Activated naive CD8-positive, alpha-beta T cell treated with anti-CD3 and anti-CD28 coated beads, Interleukin-2, amount 10 ng/mL, durations not matched to agents 7 days and 5 days (primary cell): ENCODE results near the gene PARD3. TPM values are rescaled to one million over a fixed set of nuclear protein-coding genes. Genes with fewer than 3 reads are reported as not detected.

ENCODE experiments used
- ATAC-seq: fragments of 150-1000 bp; cut with Tn5 transposase; one replicate; pipeline ENCODE4 v1.10.0; 2021; ENCODE audit warnings: low read depth, moderate library complexity
- POLR2A ChIA-PET: fragments of 350-600 bp; sonication (Branson Sonifier 250); formaldehyde crosslinking; loops from one replicate; lab custom pipeline; 2021; ENCODE audit warnings: antibody characterized with exemption; lab: Charles Lee
- DNase-seq: peaks from one replicate; pipeline ENCODE4 v3.0.0; 2021
- H3K27ac Mint-ChIP-seq: one replicate; pipeline ENCODE4 v1.8.0; 2022; ENCODE audit warnings: mild to moderate bottlenecking, mixed read lengths
- H3K27me3 Mint-ChIP-seq: one replicate; pipeline ENCODE4 v1.8.0; 2022; ENCODE audit warnings: mild to moderate bottlenecking, moderate library complexity, mixed read lengths
- H3K36me3 Mint-ChIP-seq: one replicate; pipeline ENCODE4 v1.8.0; 2021; ENCODE audit warnings: mild to moderate bottlenecking, mixed read lengths
- H3K4me1 Mint-ChIP-seq: one replicate; pipeline ENCODE4 v1.8.0; 2021; ENCODE audit warnings: mixed read lengths
- H3K4me3 Mint-ChIP-seq: one replicate; pipeline ENCODE4 v1.8.0; 2022; ENCODE audit warnings: mild to moderate bottlenecking, moderate library complexity, mixed read lengths
- H3K9me3 Mint-ChIP-seq: one replicate; pipeline ENCODE4 v1.8.0; 2021; ENCODE audit warnings: mixed read lengths
- total RNA-seq, 2 experiments: library from RNA; stranded (reverse); gene quantifications; one replicate each; pipeline ENCODE4 v1.2.3, GENCODE V29; 2021

Gene PARD3
- total RNA-seq, 2 experiments from 2014 or later = 0.48 to 0.55 TPM

GRCh38 chr10:34613491-34613890, 201.6 kb downstream of the PARD3 start:
- Mint-ChIP-seq H3K9me3 (no peaks in the 10 kb centered on the region), H3K36me3 (no peaks in the 10 kb centered on the region), H3K27ac (no peak overlapping the region), H3K4me1 (no peaks in the 10 kb centered on the region), H3K4me3 (no peak overlapping the region), H3K27me3 (peaks cover 2% of the 10 kb centered on the region)
- POLR2A ChIA-PET = no interaction called here
- no peak for ATAC-seq
- DNase-seq = no peak

- ATAC-seq = no peak
- Mint-ChIP-seq H3K27me3 (peaks cover 2% of the 10 kb centered on the region), H3K36me3 (no peaks in the 10 kb centered on the region), H3K4me1 (no peaks in the 10 kb centered on the region), H3K4me3 (no peak overlapping the region), H3K27ac (no peak overlapping the region), H3K9me3 (no peaks in the 10 kb centered on the region)
- DNase-seq = no peak
- POLR2A ChIA-PET = no interaction called here
These were observed 202.2 kb downstream of the PARD3 start for GRCh38 chr10:34612938-34613337.

- DNase-seq (no peak), ATAC-seq (no peak)
- H3K27ac Mint-ChIP-seq = no peak overlapping the region
- no peaks in the 10 kb centered on the region for H3K4me1 Mint-ChIP-seq
- H3K27me3 Mint-ChIP-seq = peaks cover 2% of the 10 kb centered on the region
- H3K9me3 Mint-ChIP-seq = no peaks in the 10 kb centered on the region
- POLR2A ChIA-PET = no interaction called here
- H3K36me3 Mint-ChIP-seq = no peaks in the 10 kb centered on the region
- no peak overlapping the region for H3K4me3 Mint-ChIP-seq
These were observed 202.7 kb downstream of the PARD3 start for GRCh38 chr10:34612446-34612845.

GRCh38 chr10:34609287-34609940, 205.7 kb downstream of the PARD3 start:
- Mint-ChIP-seq H3K27ac (no peak overlapping the region), H3K36me3 (no peaks in the 10 kb centered on the region), H3K9me3 (no peaks in the 10 kb centered on the region), H3K27me3 (no peaks in the 10 kb centered on the region), H3K4me3 (no peak overlapping the region), H3K4me1 (no peaks in the 10 kb centered on the region)
- POLR2A ChIA-PET = no interaction called here
- DNase-seq (no peak), ATAC-seq (no peak)

- DNase-seq (no peak), ATAC-seq (no peak)
- POLR2A ChIA-PET = no interaction called here
- Mint-ChIP-seq H3K27me3 (no peaks in the 10 kb centered on the region), H3K4me3 (no peak overlapping the region), H3K4me1 (no peaks in the 10 kb centered on the region), H3K9me3 (no peaks in the 10 kb centered on the region), H3K27ac (no peak overlapping the region), H3K36me3 (no peaks in the 10 kb centered on the region)
These were observed 207.2 kb downstream of the PARD3 start for GRCh38 chr10:34607894-34608293.

GRCh38 chr10:34606890-34607289, 208.2 kb downstream of the PARD3 start:
- DNase-seq = no peak
- no peaks in the 10 kb centered on the region for H3K4me1 Mint-ChIP-seq
- no peak for ATAC-seq
- H3K4me3 Mint-ChIP-seq = no peak overlapping the region
- H3K27ac Mint-ChIP-seq = no peak overlapping the region
- POLR2A ChIA-PET = no interaction called here
- no peaks in the 10 kb centered on the region for H3K9me3 Mint-ChIP-seq
- no peaks in the 10 kb centered on the region for H3K36me3 Mint-ChIP-seq
- H3K27me3 Mint-ChIP-seq = no peaks in the 10 kb centered on the region

- H3K27ac Mint-ChIP-seq = no peak overlapping the region
- no peak for ATAC-seq
- H3K4me3 Mint-ChIP-seq = no peak overlapping the region
- POLR2A ChIA-PET = no interaction called here
- no peak for DNase-seq
- H3K9me3 Mint-ChIP-seq = no peaks in the 10 kb centered on the region
- no peaks in the 10 kb centered on the region for H3K27me3 Mint-ChIP-seq
- H3K4me1 Mint-ChIP-seq = no peaks in the 10 kb centered on the region
- H3K36me3 Mint-ChIP-seq = no peaks in the 10 kb centered on the region
These were observed 212.6 kb downstream of the PARD3 start for GRCh38 chr10:34602478-34602877.

- no peak overlapping the region for H3K27ac Mint-ChIP-seq
- no peaks in the 10 kb centered on the region for H3K9me3 Mint-ChIP-seq
- DNase-seq (no peak), ATAC-seq (no peak)
- H3K36me3 Mint-ChIP-seq = no peaks in the 10 kb centered on the region
- no peaks in the 10 kb centered on the region for H3K4me1 Mint-ChIP-seq
- no peak overlapping the region for H3K4me3 Mint-ChIP-seq
- no peaks in the 10 kb centered on the region for H3K27me3 Mint-ChIP-seq
- POLR2A ChIA-PET = no interaction called here
These were observed 213.4 kb downstream of the PARD3 start for GRCh38 chr10:34601691-34602090.

GRCh38 chr10:34599026-34599795, 215.9 kb downstream of the PARD3 start:
- POLR2A ChIA-PET = no interaction called here
- Mint-ChIP-seq H3K27me3 (peaks cover 2% of the 10 kb centered on the region), H3K4me3 (no peak overlapping the region), H3K4me1 (no peaks in the 10 kb centered on the region), H3K27ac (no peak overlapping the region), H3K36me3 (no peaks in the 10 kb centered on the region), H3K9me3 (no peaks in the 10 kb centered on the region)
- ATAC-seq (no peak), DNase-seq (no peak)

- no peaks in the 10 kb centered on the region for H3K9me3 Mint-ChIP-seq
- H3K4me1 Mint-ChIP-seq = no peaks in the 10 kb centered on the region
- no peak overlapping the region for H3K4me3 Mint-ChIP-seq
- no peaks in the 10 kb centered on the region for H3K36me3 Mint-ChIP-seq
- DNase-seq (no peak), ATAC-seq (no peak)
- peaks cover 2% of the 10 kb centered on the region for H3K27me3 Mint-ChIP-seq
- POLR2A ChIA-PET = no interaction called here
- H3K27ac Mint-ChIP-seq = no peak overlapping the region
These were observed 218.7 kb downstream of the PARD3 start for GRCh38 chr10:34596351-34596750.

- no peaks in the 10 kb centered on the region for H3K36me3 Mint-ChIP-seq
- POLR2A ChIA-PET = no interaction called here
- H3K27me3 Mint-ChIP-seq = peaks cover 2% of the 10 kb centered on the region
- H3K4me1 Mint-ChIP-seq = no peaks in the 10 kb centered on the region
- no peaks in the 10 kb centered on the region for H3K9me3 Mint-ChIP-seq
- no peak overlapping the region for H3K4me3 Mint-ChIP-seq
- ATAC-seq (no peak), DNase-seq (no peak)
- no peak overlapping the region for H3K27ac Mint-ChIP-seq
These were observed 221.2 kb downstream of the PARD3 start for GRCh38 chr10:34593930-34594329.

- DNase-seq = no peak
- Mint-ChIP-seq H3K4me1 (no peaks in the 10 kb centered on the region), H3K27ac (no peak overlapping the region), H3K36me3 (no peaks in the 10 kb centered on the region), H3K27me3 (peaks cover 2% of the 10 kb centered on the region), H3K9me3 (no peaks in the 10 kb centered on the region), H3K4me3 (no peak overlapping the region)
- POLR2A ChIA-PET = no interaction called here
- ATAC-seq = no peak
These were observed 221.7 kb downstream of the PARD3 start for GRCh38 chr10:34593374-34593890.

- DNase-seq = no peak
- no peaks in the 10 kb centered on the region for H3K4me1 Mint-ChIP-seq
- POLR2A ChIA-PET = no interaction called here
- H3K27ac Mint-ChIP-seq = no peak overlapping the region
- no peaks in the 10 kb centered on the region for H3K9me3 Mint-ChIP-seq
- H3K36me3 Mint-ChIP-seq = no peaks in the 10 kb centered on the region
- no peaks in the 10 kb centered on the region for H3K27me3 Mint-ChIP-seq
- ATAC-seq = no peak
- no peak overlapping the region for H3K4me3 Mint-ChIP-seq
These were observed 224.3 kb downstream of the PARD3 start for GRCh38 chr10:34590793-34591192.

- Mint-ChIP-seq H3K36me3 (no peaks in the 10 kb centered on the region), H3K4me1 (no peaks in the 10 kb centered on the region)
- no peak for ATAC-seq
These were observed 225.8 kb downstream of the PARD3 start for GRCh38 chr10:34589275-34589674.

More at GRCh38 chr10:34589275-34589674, 225.8 kb downstream of the PARD3 start:
- H3K4me3 Mint-ChIP-seq = no peak overlapping the region
- POLR2A ChIA-PET = no interaction called here
- H3K27me3 Mint-ChIP-seq = peaks cover 2% of the 10 kb centered on the region
- no peaks in the 10 kb centered on the region for H3K9me3 Mint-ChIP-seq
- no peak for DNase-seq
- no peak overlapping the region for H3K27ac Mint-ChIP-seq
